Heart right ventricle (tissue), 16 donors: ENCODE data around the gene TYSND1. TPM values are rescaled to one million over a fixed set of nuclear protein-coding genes. Genes with fewer than 3 reads are reported as not detected.
A peak's percentile ranks its signal among the peaks of the same experiment; 100 is the strongest.

Experiments used
- ATAC-seq, 8 donors: fragments of 200-7000 bp; cut with Tn5 transposase; one replicate each; pipeline ENCODE4 v1.9.1; 2020; ENCODE audit warnings: mild to moderate bottlenecking in 8 of 8, moderate library complexity in 8 of 8, moderate number of reproducible peaks in 1 of 8
- DNase-seq, 2 donors: peaks; one replicate each; pipeline ENCODE4 v3.0.0-alpha.2; 2020
- H3K27ac ChIP-seq, 10 donors: fragments of 200-600 bp; sonication (generic) in 2 of 10; one replicate each; pipeline versions ENCODE4 v1.5.0 to v1.8.0; 2020 to 2022; ENCODE audit warnings: mild to moderate bottlenecking in 3 of 10
- H3K27me3 ChIP-seq, 7 donors: fragments of 200-600 bp; one replicate each; pipeline ENCODE4 v1.8.0; 2021 to 2022; ENCODE audit warnings: mild to moderate bottlenecking in 2 of 7
- H3K36me3 ChIP-seq, 9 donors: fragments of 200-600 bp; sonication (generic) in 1 of 9; one replicate each; pipeline versions ENCODE4 v1.5.0 to v1.8.0; 2020 to 2022; ENCODE audit warnings: mild to moderate bottlenecking in 2 of 9
- H3K4me1 ChIP-seq, 9 donors: fragments of 200-600 bp; sonication (generic) in 1 of 9; one replicate each; pipeline versions ENCODE4 v1.5.0 to v1.8.0; 2020 to 2022; ENCODE audit warnings: mild to moderate bottlenecking in 4 of 9
- H3K4me3 ChIP-seq, 10 donors: fragments of 200-600 bp; sonication (generic) in 2 of 10; one replicate each; pipeline versions ENCODE4 v1.5.0 to v1.8.0; 2020 to 2022; ENCODE audit warnings: mild to moderate bottlenecking in 7 of 10, moderate library complexity in 2 of 10
- H3K9me3 ChIP-seq, 11 donors: fragments of 200-600 bp in 10 of 11; sonication (generic) in 2 of 11; one replicate each; pipeline versions ENCODE4 v1.5.0 to v1.8.0; 2013 to 2022; ENCODE audit warnings: mild to moderate bottlenecking in 2 of 11, control low read depth in 1 of 11, moderate library complexity in 1 of 11
- CTCF ChIP-seq, 9 donors: fragments of 200-600 bp; sonication (generic) in 2 of 9; IDR thresholded peaks; one replicate each; pipeline versions ENCODE4 v1.5.0 to v1.8.0; 2021 to 2022; ENCODE audit warnings: antibody characterized with exemption in 9 of 9, mild to moderate bottlenecking in 5 of 9, moderate library complexity in 1 of 9
- whole genome bisulfite sequencing, 2 donors: extraction: QIAGEN DNeasy Blood & Tissue Kit; methylation state at CpG; one replicate each; pipeline ENCODE4 v1.1.7; 2013; ENCODE audit warnings: inconsistent platforms in 1 of 2; 5-methylcytosine and 5-hydroxymethylcytosine counted together
- intact Hi-C, 10 donors: fragments of 100-400 bp; cut with DNase I; formaldehyde crosslinking; loops; one replicate each; pipeline versions ENCODE4 v1.11.1 to v1.14.2; 2022
- polyA plus RNA-seq, 2 donors: library from polyadenylated mRNA; stranded (reverse); fragments of 200-250 nt; gene quantifications; one replicate each; pipeline ENCODE4 v1.2.3, GENCODE V29; 2013
- total RNA-seq, 10 donors: library from RNA; stranded (reverse); fragmentation: NEBNext Ultra II Directional in 3 of 10; extraction: Animal tissue kit (Norgen Biotek cat#: 25700) in 3 of 10; gene quantifications; one replicate each; pipeline versions ENCODE4 v1.2.1 to v1.2.4, GENCODE V29; 2021 to 2023
- donor health status: Arrhythmogenic right ventricular cardiomyopathy.
- donor health status: ischemic (EF 13 %, LVEDD 7.1; RV severe dilation, severe dysfunction).
- donor health status: healthy with polysubstance abuse.
- donor health status: DM: no; HTN: yes; CAD: no.
- donor health status: DM: no; HTN: no; CAD: no.
- donor health status: ischemic (EF 25% LVEDD 6.9; RV normal size, moderate dysfunction).
- donor health status: ischemic (EF 25% LVEDD 5.7; RV mildly dilated, moderate dysfunction).
- donor health status: healthy.
- donor health status: DM: yes; HTN: yes; CAD: no.
- donor health status: Ischemic cardiomyopathy.
- donor health status: ischemic (EF 35%, LVEDD 5.7; RV mildly dilated, moderate dysfunction).
- donor health status: nonischemic (EF 11% LVEDD 7.7; RV severe dilation, severe dysfunction).
- donor health status: DM: yes; HTN: yes; CAD: no.
- donor health status: PGD.
- donor health status: ischemic (EF 29% LVEDD 5.4; RV normal size, mild dysfunction).
- donor health status: nonischemic (EF 23%, LVEDD 6.1; RV moderate dilation, normal function).

Gene TYSND1
- total and polyA plus RNA-seq, 12 donors: 2.6 to 6.5 (median 4.6) TPM

GRCh38 chr10:70115948-70116682 lies 30.4 kb downstream of the TYSND1 start:
- WGBS, 2 donors: 58% methylated on average over 12 of the region's 12 CpGs
- Histone ChIP-seq H3K9me3 (no peaks in the 10 kb centered on the region), H3K4me3 (no peak overlapping the region), H3K27me3 (no peaks in the 10 kb centered on the region), H3K4me1 (peaks cover 0 to 15% (median 0%) of the 10 kb centered on the region in 9 donors), H3K36me3 (peaks cover 0 to 96% (median 40%) of the 10 kb centered on the region in 9 donors), H3K27ac (peak overlapping the region in 1 of 10 donors; percentile 4)
- DNase-seq: peak; percentile 30 to 46
- TF ChIP-seq CTCF (IDR thresholded peaks at IDR 0.05): peak; percentile 77 to 93 (median 88)
- ATAC-seq: peak in 7 of 8 donors; percentile 24 to 63 (median 52)
- intact Hi-C loops: loop anchor here in 3 of 10 donors (1.0 to 2.0 kb wide), 3 partner anchors 29 to 31 kb away; partner anchors contain the start of gene TYSND1 (in 1 of the 3)

- intact Hi-C loops: no loop called here
- 95 to 97% methylated on average over 15 of the region's 15 CpGs for WGBS, 2 donors
- Histone ChIP-seq H3K4me1 (peaks cover 0 to 15% (median 0%) of the 10 kb centered on the region in 9 donors), H3K27ac (no peak overlapping the region), H3K4me3 (no peak overlapping the region), H3K27me3 (no peaks in the 10 kb centered on the region), H3K36me3 (peaks cover 0 to 97% (median 40%) of the 10 kb centered on the region in 9 donors), H3K9me3 (no peaks in the 10 kb centered on the region)
- DNase-seq: no peak
- TF ChIP-seq CTCF (IDR thresholded peaks at IDR 0.05): no peak
- no peak for ATAC-seq
Observed at GRCh38 chr10:70114902-70115301, 31.6 kb downstream of the TYSND1 start.

GRCh38 chr10:70112071-70112470 lies 34.4 kb downstream of the TYSND1 start:
- H3K4me1 ChIP-seq: peaks cover 0 to 12% (median 0%) of the 10 kb centered on the region in 9 donors
- no peaks in the 10 kb centered on the region for H3K9me3 ChIP-seq
- no peak for ATAC-seq
- peaks cover 0 to 84% (median 33%) of the 10 kb centered on the region in 9 donors for H3K36me3 ChIP-seq
- no peak overlapping the region for H3K4me3 ChIP-seq
- TF ChIP-seq CTCF (IDR thresholded peaks at IDR 0.05): no peak
- no peak for DNase-seq
- 85 to 94% methylated on average over 8 of the region's 8 CpGs for WGBS, 2 donors
- no peaks in the 10 kb centered on the region for H3K27me3 ChIP-seq
- intact Hi-C loops: no loop called here
- H3K27ac ChIP-seq: no peak overlapping the region

- Histone ChIP-seq H3K4me1 (peaks cover 0 to 12% (median 0%) of the 10 kb centered on the region in 9 donors), H3K27ac (no peak overlapping the region), H3K27me3 (no peaks in the 10 kb centered on the region), H3K4me3 (no peak overlapping the region), H3K9me3 (no peaks in the 10 kb centered on the region), H3K36me3 (peaks cover 0 to 80% (median 33%) of the 10 kb centered on the region in 9 donors)
- 93% methylated on average over 22 of the region's 22 CpGs for whole genome bisulfite sequencing, 2 donors
- intact Hi-C loops: no loop called here
- no peak for DNase-seq
- no peak for TF ChIP-seq CTCF (IDR thresholded peaks at IDR 0.05)
- no peak for ATAC-seq
Observed at GRCh38 chr10:70111496-70111895, 35.0 kb downstream of the TYSND1 start.
